Prostate gland (tissue), 2 donors: ENCODE data around the gene CDC16.

Experiments used
- POLR2A ChIP-seq: fragments of 450-650 bp; IDR thresholded peaks from one replicate; pipeline ENCODE4 v1.6.1; 2016; ENCODE audit warnings: antibody characterized with exemption, mild to moderate bottlenecking
- POLR2AphosphoS5 ChIP-seq: sonication (generic); formaldehyde crosslinking; IDR thresholded peaks from one replicate; pipeline ENCODE4 v1.6.1; 2017; ENCODE audit warnings: antibody characterized with exemption
- TF ChIP-seq, protein P1 (sequence below), 4 experiments: fragments of 200-600 bp in 2 of 4; fragments of 450-650 bp in 2 of 4; sonication (generic) in 2 of 4; IDR thresholded peaks; 1 replicate in 3 of 4; 2 replicates in 1 of 4; pipeline ENCODE4 v1.5.1; 2016 to 2019; ENCODE audit warnings: antibody characterized with exemption in 4 of 4, mild to moderate bottlenecking in 2 of 4, moderate library complexity in 2 of 4

DNA sequence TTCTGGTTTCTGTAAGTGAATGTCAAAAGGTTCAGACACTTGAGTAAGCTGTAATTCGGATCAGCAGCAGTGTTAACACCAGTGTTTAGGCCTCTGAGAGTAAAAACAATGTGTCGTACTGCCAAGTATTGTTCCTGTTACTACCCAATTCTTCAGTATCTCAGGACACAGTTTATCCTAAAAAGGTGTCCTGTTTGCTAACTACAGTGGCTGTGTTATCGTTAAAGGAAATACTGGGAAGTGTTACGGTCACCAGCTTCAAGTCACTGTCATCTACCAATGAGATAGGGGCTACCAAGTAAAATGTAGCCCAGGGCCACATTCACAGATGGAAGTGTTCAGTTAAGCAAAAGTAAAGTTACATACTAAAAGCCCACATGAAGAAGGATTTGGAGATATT, 44.4 kb downstream of the CDC16 start:
- TF ChIP-seq, protein P1, sequence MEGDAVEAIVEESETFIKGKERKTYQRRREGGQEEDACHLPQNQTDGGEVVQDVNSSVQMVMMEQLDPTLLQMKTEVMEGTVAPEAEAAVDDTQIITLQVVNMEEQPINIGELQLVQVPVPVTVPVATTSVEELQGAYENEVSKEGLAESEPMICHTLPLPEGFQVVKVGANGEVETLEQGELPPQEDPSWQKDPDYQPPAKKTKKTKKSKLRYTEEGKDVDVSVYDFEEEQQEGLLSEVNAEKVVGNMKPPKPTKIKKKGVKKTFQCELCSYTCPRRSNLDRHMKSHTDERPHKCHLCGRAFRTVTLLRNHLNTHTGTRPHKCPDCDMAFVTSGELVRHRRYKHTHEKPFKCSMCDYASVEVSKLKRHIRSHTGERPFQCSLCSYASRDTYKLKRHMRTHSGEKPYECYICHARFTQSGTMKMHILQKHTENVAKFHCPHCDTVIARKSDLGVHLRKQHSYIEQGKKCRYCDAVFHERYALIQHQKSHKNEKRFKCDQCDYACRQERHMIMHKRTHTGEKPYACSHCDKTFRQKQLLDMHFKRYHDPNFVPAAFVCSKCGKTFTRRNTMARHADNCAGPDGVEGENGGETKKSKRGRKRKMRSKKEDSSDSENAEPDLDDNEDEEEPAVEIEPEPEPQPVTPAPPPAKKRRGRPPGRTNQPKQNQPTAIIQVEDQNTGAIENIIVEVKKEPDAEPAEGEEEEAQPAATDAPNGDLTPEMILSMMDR (IDR thresholded peaks at IDR 0.05): no peak
- TF ChIP-seq POLR2A (no peak), POLR2AphosphoS5 (no peak)
